Erythroblast (primary cell): ENCODE measurements around the gene TEPSIN.

ENCODE experiments used
- GATA1 ChIP-seq: IDR thresholded peaks from 2 replicates; pipeline ENCODE4 v1.6.1; 2011; ENCODE audit warnings: low read depth, mild to moderate bottlenecking, control low read depth, low read length, moderate library complexity
- POLR2A ChIP-seq: IDR thresholded peaks from 2 replicates; pipeline ENCODE4 v1.6.1; 2011; ENCODE audit warnings: mild to moderate bottlenecking, low read length

- no peak for TF ChIP-seq POLR2A
- no peak for TF ChIP-seq GATA1
These were observed 35.7 kb downstream of the TEPSIN start for GRCh38 chr17:81203136-81203535.
